H9 (cell line): ENCODE data around the gene SLC29A1. TPM values are rescaled to one million over a fixed set of nuclear protein-coding genes. Genes with fewer than 3 reads are reported as not detected.

Experiments used
- DNase-seq: peaks from one replicate; pipeline ENCODE4 v3.0.0-alpha.2; 2017
- H2AFZ ChIP-seq: one replicate; pipeline ENCODE4 v1.6.1; 2013; ENCODE audit warnings: mild to moderate bottlenecking, low read length, control low read depth, moderate library complexity
- H2AK5ac ChIP-seq: 2 replicates; pipeline ENCODE4 v1.6.1; 2013; ENCODE audit warnings: low read length, control low read depth, mixed read lengths; ENCODE audit not compliant: insufficient read length
- H2BK120ac ChIP-seq: one replicate; pipeline ENCODE4 v1.6.1; 2013; ENCODE audit warnings: low read depth, mild to moderate bottlenecking, low read length, control low read depth, inconsistent platforms; ENCODE audit not compliant: poor library complexity, severe bottlenecking
- H2BK12ac ChIP-seq: 2 replicates; pipeline ENCODE4 v1.6.1; 2013; ENCODE audit warnings: low read length, control low read depth, mixed read lengths, low read depth; ENCODE audit not compliant: insufficient read length
- H2BK15ac ChIP-seq: 2 replicates; pipeline ENCODE4 v1.6.1; 2013; ENCODE audit warnings: low read depth, low read length, control low read depth
- H2BK20ac ChIP-seq: one replicate; pipeline ENCODE4 v1.6.1; 2013; ENCODE audit warnings: low read depth, mild to moderate bottlenecking, low read length, control low read depth, inconsistent platforms; ENCODE audit not compliant: poor library complexity, severe bottlenecking
- H2BK5ac ChIP-seq: 2 replicates; pipeline ENCODE4 v1.6.1; 2013; ENCODE audit warnings: low read length, control low read depth, mixed read lengths; ENCODE audit not compliant: insufficient read length
- H3K14ac ChIP-seq: 2 replicates; pipeline ENCODE4 v1.6.1; 2013; ENCODE audit warnings: low read length, control low read depth; ENCODE audit not compliant: insufficient read depth
- H3K18ac ChIP-seq: 2 replicates; pipeline ENCODE4 v1.6.1; 2013; ENCODE audit warnings: low read depth, mild to moderate bottlenecking, mixed read lengths, low read length, control low read depth; ENCODE audit not compliant: insufficient read length
- H3K23ac ChIP-seq: 2 replicates; pipeline ENCODE4 v1.6.1; 2013; ENCODE audit warnings: low read length, control low read depth, mixed read lengths, low read depth; ENCODE audit not compliant: insufficient read length
- H3K23me2 ChIP-seq: 2 replicates; pipeline ENCODE4 v1.6.1; 2013; ENCODE audit warnings: low read depth, mild to moderate bottlenecking, mixed read lengths, low read length, control low read depth; ENCODE audit not compliant: insufficient read length, poor library complexity, severe bottlenecking
- H3K27ac ChIP-seq: 2 replicates; pipeline ENCODE4 v1.5.1; 2013; ENCODE audit warnings: low read length, control low read depth, mixed read lengths, low read depth; ENCODE audit not compliant: insufficient read length
- H3K27me3 ChIP-seq: 2 replicates; pipeline ENCODE4 v1.6.1; 2013; ENCODE audit warnings: low read length, control low read depth, inconsistent platforms; ENCODE audit not compliant: insufficient read depth
- H3K4ac ChIP-seq: 2 replicates; pipeline ENCODE4 v1.6.1; 2013; ENCODE audit warnings: low read depth, mild to moderate bottlenecking, control low read depth, inconsistent platforms, low read length, moderate library complexity
- H3K4me1 ChIP-seq: 2 replicates; pipeline ENCODE4 v1.6.1; 2013; ENCODE audit warnings: low read length, control low read depth, inconsistent platforms; ENCODE audit not compliant: insufficient read depth
- H3K4me2 ChIP-seq: 2 replicates; pipeline ENCODE4 v1.6.1; 2013; ENCODE audit warnings: low read length, control low read depth, mixed read lengths; ENCODE audit not compliant: insufficient read length, insufficient read depth
- H3K56ac ChIP-seq: 2 replicates; pipeline ENCODE4 v1.6.1; 2013; ENCODE audit warnings: low read depth, mild to moderate bottlenecking, mixed read lengths, low read length, control low read depth; ENCODE audit not compliant: insufficient read length
- H3K79me1 ChIP-seq: 2 replicates; pipeline ENCODE4 v1.6.1; 2013; ENCODE audit warnings: low read depth, mild to moderate bottlenecking, moderate library complexity, low read length, control low read depth, inconsistent platforms; ENCODE audit not compliant: insufficient read depth, poor library complexity, severe bottlenecking
- H3K79me2 ChIP-seq: 2 replicates; pipeline ENCODE4 v1.6.1; 2013; ENCODE audit warnings: low read length, control low read depth, inconsistent platforms; ENCODE audit not compliant: insufficient read depth
- H3K9ac ChIP-seq: 2 replicates; pipeline ENCODE4 v1.6.1; 2013; ENCODE audit warnings: low read length, control low read depth, mixed read lengths; ENCODE audit not compliant: insufficient read length; ENCODE audit errors: extremely low read depth
- H3K9me3 ChIP-seq: one replicate; pipeline ENCODE4 v1.6.1; 2013; ENCODE audit warnings: low read depth, low read length, inconsistent platforms; ENCODE audit not compliant: control insufficient read depth
- H3T11ph ChIP-seq: one replicate; pipeline ENCODE4 v1.6.1; 2013; ENCODE audit warnings: mild to moderate bottlenecking, low read length, control low read depth, inconsistent platforms
- H4K20me1 ChIP-seq: one replicate; pipeline ENCODE4 v1.6.1; 2013; ENCODE audit not compliant: control insufficient read depth, insufficient read length, insufficient read depth
- H4K5ac ChIP-seq: 2 replicates; pipeline ENCODE4 v1.6.1; 2013; ENCODE audit warnings: low read depth, mild to moderate bottlenecking, mixed read lengths, low read length, control low read depth; ENCODE audit not compliant: insufficient read length
- H4K8ac ChIP-seq: replicated peaks from 2 replicates; pipeline ENCODE4 v1.6.1; 2013; ENCODE audit warnings: low read length, control low read depth, mixed read lengths, low read depth; ENCODE audit not compliant: insufficient read length
- H4K91ac ChIP-seq: 2 replicates; pipeline ENCODE4 v1.6.1; 2013; ENCODE audit warnings: low read depth, mild to moderate bottlenecking, moderate library complexity, mixed read lengths, low read length, control low read depth; ENCODE audit not compliant: insufficient read length
- H3K27ac Mint-ChIP-seq, 3 experiments: 2 replicates in 2 of 3; 3 replicates in 1 of 3; pipeline ENCODE4 v1.8.0; 2020 to 2021; ENCODE audit warnings: mixed read lengths in 3 of 3, mild to moderate bottlenecking in 1 of 3, moderate library complexity in 1 of 3
- H3K27me3 Mint-ChIP-seq: 2 replicates; pipeline ENCODE4 v1.8.0; 2021; ENCODE audit warnings: low read depth, mild to moderate bottlenecking, moderate library complexity, mixed read lengths
- H3K36me3 Mint-ChIP-seq, 3 experiments: 2 replicates in 2 of 3; 3 replicates in 1 of 3; pipeline ENCODE4 v1.8.0; 2020 to 2021; ENCODE audit warnings: low read depth in 3 of 3, mixed read lengths in 3 of 3; ENCODE audit not compliant: insufficient read depth in 1 of 3
- H3K4me1 Mint-ChIP-seq, 2 experiments: 2 replicates each; pipeline ENCODE4 v1.8.0; 2020; ENCODE audit warnings: mixed read lengths in 2 of 2
- H3K4me3 Mint-ChIP-seq, 2 experiments: 2 replicates in 1 of 2; 3 replicates in 1 of 2; pipeline ENCODE4 v1.8.0; 2020 to 2021; ENCODE audit warnings: mild to moderate bottlenecking in 2 of 2, mixed read lengths in 2 of 2, moderate library complexity in 1 of 2
- H3K9me3 Mint-ChIP-seq, 2 experiments: 2 replicates in 1 of 2; 3 replicates in 1 of 2; pipeline ENCODE4 v1.8.0; 2020; ENCODE audit warnings: mild to moderate bottlenecking in 2 of 2, mixed read lengths in 2 of 2, moderate library complexity in 1 of 2
- CTCF ChIP-seq: fragments of 200-600 bp; sonication (generic); conservative IDR thresholded peaks from 3 replicates; pipeline ENCODE4 v1.8.0; 2021; ENCODE audit warnings: antibody characterized with exemption, mild to moderate bottlenecking
- WGBS: extraction: QIAGEN DNeasy Blood & Tissue Kit; methylation state at CpG from one replicate; pipeline ENCODE4 v1.1.7; 2013; ENCODE audit warnings: missing lambda C conversion rate, low lambda C conversion rate, mixed read lengths; ENCODE audit not compliant: insufficient read length; ENCODE audit errors: extremely low coverage; 5-methylcytosine and 5-hydroxymethylcytosine counted together
- total RNA-seq: library from RNA; stranded (reverse); gene quantifications from 2 replicates; pipeline ENCODE4 v1.2.1, GENCODE V29; 2021

Gene SLC29A1
- total RNA-seq, 1 experiment from 2014 or later, result 124 TPM

- H3K23ac ChIP-seq, result no peak overlapping the region
- no peak overlapping the region for H3K4ac ChIP-seq
- Mint-ChIP-seq H3K4me1 (peaks cover 31 to 46% of the 10 kb centered on the region in 2 experiments), H3K36me3 (peaks cover 50 to 63% (median 55%) of the 10 kb centered on the region in 3 experiments), H3K27me3 (no peaks in the 10 kb centered on the region), H3K9me3 (no peaks in the 10 kb centered on the region; a peak in 1 of 5 replicates), H3K4me3 (no peak overlapping the region; a peak in 1 of 5 replicates), H3K27ac (peak overlapping the region in 1 of 3 experiments; percentile 65; a peak in 2 of 7 replicates)
- no peaks in the 10 kb centered on the region for H3K9me3 ChIP-seq
- no peak overlapping the region for H4K91ac ChIP-seq
- no peak overlapping the region for H2BK120ac ChIP-seq
- H3K27ac ChIP-seq, result no peak overlapping the region
- no peak overlapping the region for H2AFZ ChIP-seq
- H2AK5ac ChIP-seq, result no peak overlapping the region
- H2BK20ac ChIP-seq, result no peak overlapping the region
- H3K18ac ChIP-seq, result no peak overlapping the region
- H4K5ac ChIP-seq, result no peak overlapping the region
- H3K9ac ChIP-seq, result no peak overlapping the region
- no peak overlapping the region for H2BK5ac ChIP-seq
- H3K23me2 ChIP-seq, result peaks cover 7% of the 10 kb centered on the region
- no peaks in the 10 kb centered on the region for H3K27me3 ChIP-seq
- no peak for TF ChIP-seq CTCF
- DNase-seq, result no peak
- no CpG with 5 or more reads among the region's 5 CpGs for WGBS
- peaks cover 17% of the 10 kb centered on the region; the same call in 1 of the 2 replicates for H3K79me2 ChIP-seq
- no peak overlapping the region for H3K56ac ChIP-seq
- no peak overlapping the region for H3K14ac ChIP-seq
- H3K4me2 ChIP-seq, result no peak overlapping the region
- H3T11ph ChIP-seq, result no peak overlapping the region
- peaks cover 11% of the 10 kb centered on the region; the same call in 1 of the 2 replicates for H3K4me1 ChIP-seq
- peaks cover 2% of the 10 kb centered on the region for H4K20me1 ChIP-seq
- peaks cover 17% of the 10 kb centered on the region for H3K79me1 ChIP-seq
- no peak overlapping the region for H4K8ac ChIP-seq
- no peak overlapping the region for H2BK15ac ChIP-seq
- H2BK12ac ChIP-seq, result no peak overlapping the region
These were observed 5.4 kb downstream of the SLC29A1 start for GRCh38 chr6:44228836-44229235.
